ENCODE measurements around the gene PPP4C.

Gene PPP4C

GRCh38 chr16:30094541-30095165, 18.9 kb downstream of the PPP4C start:
- H3K4me3 ChIP-seq (ENCODE audit: low read length), result no peak overlapping the region

GRCh38 chr16:30095166-30096078, 19.6 kb downstream of the PPP4C start:
- Histone ChIP-seq H3K4me3 (ENCODE audit: low read length) (peak overlapping the region; percentile 52), H3K27me3 (ENCODE audit: control insufficient read depth, insufficient read depth, low read length) (no peaks in the 10 kb centered on the region), H3K27ac (ENCODE audit: low read length) (no peak overlapping the region), H3K9me3 (ENCODE audit: control insufficient read depth, low read depth, low read length) (peaks cover 12% of the 10 kb centered on the region), H3K4me1 (ENCODE audit: control insufficient read depth, low read depth, low read length) (peaks cover 5% of the 10 kb centered on the region), H3K9ac (ENCODE audit: low read length) (peak overlapping the region; percentile 48), H3K36me3 (ENCODE audit: control insufficient read depth, low read depth, low read length) (no peaks in the 10 kb centered on the region)

More at GRCh38 chr16:30094541-30095165, 18.9 kb downstream of the PPP4C start:
- Histone ChIP-seq H3K36me3 (ENCODE audit: control insufficient read depth, low read depth, low read length) (no peaks in the 10 kb centered on the region), H3K4me1 (ENCODE audit: control insufficient read depth, low read depth, low read length) (peaks cover 5% of the 10 kb centered on the region), H3K9me3 (ENCODE audit: control insufficient read depth, low read depth, low read length) (peaks cover 12% of the 10 kb centered on the region), H3K27me3 (ENCODE audit: control insufficient read depth, insufficient read depth, low read length) (no peaks in the 10 kb centered on the region), H3K27ac (ENCODE audit: low read length) (no peak overlapping the region), H3K9ac (ENCODE audit: low read length) (no peak overlapping the region)

GRCh38 chr16:30096105-30096861, 20.5 kb downstream of the PPP4C start, which contains the start of gene YPEL3:
TSS of gene YPEL3 (minus strand) at chr16:30096213. CDS start at chr16:30095482, 731 bp downstream.
- Histone ChIP-seq H3K4me3 (ENCODE audit: low read length) (peak within 1 kb of the TSS; percentile 52), H3K36me3 (ENCODE audit: control insufficient read depth, low read depth, low read length) (no peaks in the 10 kb centered on the region), H3K4me1 (ENCODE audit: control insufficient read depth, low read depth, low read length) (peaks cover 5% of the 10 kb centered on the region), H3K9ac (ENCODE audit: low read length) (peak within 1 kb of the TSS; percentile 70), H3K27ac (ENCODE audit: low read length) (peak within 1 kb of the TSS; percentile 76), H3K27me3 (ENCODE audit: control insufficient read depth, insufficient read depth, low read length) (no peaks in the 10 kb centered on the region), H3K9me3 (ENCODE audit: control insufficient read depth, low read depth, low read length) (peaks cover 12% of the 10 kb centered on the region)

- H3K4me3 ChIP-seq (ENCODE audit: low read length), result peak overlapping the region; percentile 52
These were observed 21.2 kb downstream of the PPP4C start for GRCh38 chr16:30096862-30097563.

GRCh38 chr16:30104090-30104489, 28.3 kb downstream of the PPP4C start:
- Histone ChIP-seq H3K4me1 (ENCODE audit: control insufficient read depth, low read depth, low read length) (no peaks in the 10 kb centered on the region), H3K9me3 (ENCODE audit: control insufficient read depth, low read depth, low read length) (no peaks in the 10 kb centered on the region), H3K36me3 (ENCODE audit: control insufficient read depth, low read depth, low read length) (peaks cover 7% of the 10 kb centered on the region), H3K27ac (ENCODE audit: low read length) (no peak overlapping the region), H3K4me3 (ENCODE audit: low read length) (no peak overlapping the region), H3K9ac (ENCODE audit: low read length) (no peak overlapping the region), H3K27me3 (ENCODE audit: control insufficient read depth, insufficient read depth, low read length) (no peaks in the 10 kb centered on the region)

More at GRCh38 chr16:30096862-30097563, 21.2 kb downstream of the PPP4C start:
- H3K9ac ChIP-seq (ENCODE audit: low read length), result peak overlapping the region; percentile 70
- H3K9me3 ChIP-seq (ENCODE audit: control insufficient read depth, low read depth, low read length), result peaks cover 12% of the 10 kb centered on the region
- no peaks in the 10 kb centered on the region for H3K36me3 ChIP-seq (ENCODE audit: control insufficient read depth, low read depth, low read length)
- peaks cover 5% of the 10 kb centered on the region for H3K4me1 ChIP-seq (ENCODE audit: control insufficient read depth, low read depth, low read length)
- no peaks in the 10 kb centered on the region for H3K27me3 ChIP-seq (ENCODE audit: control insufficient read depth, insufficient read depth, low read length)
- no peak overlapping the region for H3K27ac ChIP-seq (ENCODE audit: low read length)

GRCh38 chr16:30104492-30104891, 28.7 kb downstream of the PPP4C start:
- no peaks in the 10 kb centered on the region for H3K9me3 ChIP-seq (ENCODE audit: control insufficient read depth, low read depth, low read length)
- H3K4me1 ChIP-seq (ENCODE audit: control insufficient read depth, low read depth, low read length), result no peaks in the 10 kb centered on the region
- no peak overlapping the region for H3K9ac ChIP-seq (ENCODE audit: low read length)
- H3K4me3 ChIP-seq (ENCODE audit: low read length), result no peak overlapping the region
- H3K27me3 ChIP-seq (ENCODE audit: control insufficient read depth, insufficient read depth, low read length), result no peaks in the 10 kb centered on the region
- no peak overlapping the region for H3K27ac ChIP-seq (ENCODE audit: low read length)
- H3K36me3 ChIP-seq (ENCODE audit: control insufficient read depth, low read depth, low read length), result peaks cover 7% of the 10 kb centered on the region

- no peaks in the 10 kb centered on the region for H3K4me1 ChIP-seq (ENCODE audit: control insufficient read depth, low read depth, low read length)
- no peak overlapping the region for H3K9ac ChIP-seq (ENCODE audit: low read length)
- no peak overlapping the region for H3K4me3 ChIP-seq (ENCODE audit: low read length)
- H3K36me3 ChIP-seq (ENCODE audit: control insufficient read depth, low read depth, low read length), result peaks cover 7% of the 10 kb centered on the region
- no peaks in the 10 kb centered on the region for H3K9me3 ChIP-seq (ENCODE audit: control insufficient read depth, low read depth, low read length)
- no peak overlapping the region for H3K27ac ChIP-seq (ENCODE audit: low read length)
- H3K27me3 ChIP-seq (ENCODE audit: control insufficient read depth, insufficient read depth, low read length), result no peaks in the 10 kb centered on the region
These were observed 32.5 kb downstream of the PPP4C start for GRCh38 chr16:30108059-30108850.

- Histone ChIP-seq H3K4me3 (ENCODE audit: low read length) (no peak overlapping the region), H3K27ac (ENCODE audit: low read length) (no peak overlapping the region), H3K36me3 (ENCODE audit: control insufficient read depth, low read depth, low read length) (peaks cover 3% of the 10 kb centered on the region), H3K9me3 (ENCODE audit: control insufficient read depth, low read depth, low read length) (no peaks in the 10 kb centered on the region), H3K4me1 (ENCODE audit: control insufficient read depth, low read depth, low read length) (no peaks in the 10 kb centered on the region), H3K9ac (ENCODE audit: low read length) (no peak overlapping the region), H3K27me3 (ENCODE audit: control insufficient read depth, insufficient read depth, low read length) (no peaks in the 10 kb centered on the region)
These were observed 34.9 kb downstream of the PPP4C start for GRCh38 chr16:30110661-30111060.

GRCh38 chr16:30112197-30113030, 36.6 kb downstream of the PPP4C start:
- no peaks in the 10 kb centered on the region for H3K9me3 ChIP-seq (ENCODE audit: control insufficient read depth, low read depth, low read length)
- no peak overlapping the region for H3K4me3 ChIP-seq (ENCODE audit: low read length)
- H3K9ac ChIP-seq (ENCODE audit: low read length), result no peak overlapping the region
- no peak overlapping the region for H3K27ac ChIP-seq (ENCODE audit: low read length)
- no peaks in the 10 kb centered on the region for H3K4me1 ChIP-seq (ENCODE audit: control insufficient read depth, low read depth, low read length)
- H3K36me3 ChIP-seq (ENCODE audit: control insufficient read depth, low read depth, low read length), result peaks cover 5% of the 10 kb centered on the region
- no peaks in the 10 kb centered on the region for H3K27me3 ChIP-seq (ENCODE audit: control insufficient read depth, insufficient read depth, low read length)
